ENCODE data around the gene RPTOR. TPM values are rescaled to one million over a fixed set of nuclear protein-coding genes. Genes with fewer than 3 reads are reported as not detected.
A peak's percentile ranks its signal among the peaks of the same experiment; 100 is the strongest.

The RPTOR gene
- total RNA-seq, 1 donor = 30.0 TPM

DNA sequence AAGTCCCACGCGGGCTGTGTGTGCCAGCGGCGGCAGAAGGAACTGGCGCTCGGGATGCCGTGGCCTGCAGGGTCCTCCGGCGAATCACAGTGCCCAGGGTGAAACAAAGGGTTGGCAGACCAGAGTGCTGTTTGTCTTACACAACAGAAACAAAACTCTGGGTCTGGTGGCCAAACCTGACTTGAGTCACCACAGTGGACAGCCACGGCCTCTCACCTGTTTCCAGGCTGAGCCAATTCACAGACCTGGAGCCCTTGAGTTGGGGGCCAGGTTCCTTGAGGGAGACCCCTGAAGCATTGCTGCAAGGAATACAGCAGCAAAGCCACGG, 444.9 kb downstream of the RPTOR start:
- H3K4me3 ChIP-seq (ENCODE audit: low read depth, low read length) = no peak overlapping the region
- TF ChIP-seq, protein P1, sequence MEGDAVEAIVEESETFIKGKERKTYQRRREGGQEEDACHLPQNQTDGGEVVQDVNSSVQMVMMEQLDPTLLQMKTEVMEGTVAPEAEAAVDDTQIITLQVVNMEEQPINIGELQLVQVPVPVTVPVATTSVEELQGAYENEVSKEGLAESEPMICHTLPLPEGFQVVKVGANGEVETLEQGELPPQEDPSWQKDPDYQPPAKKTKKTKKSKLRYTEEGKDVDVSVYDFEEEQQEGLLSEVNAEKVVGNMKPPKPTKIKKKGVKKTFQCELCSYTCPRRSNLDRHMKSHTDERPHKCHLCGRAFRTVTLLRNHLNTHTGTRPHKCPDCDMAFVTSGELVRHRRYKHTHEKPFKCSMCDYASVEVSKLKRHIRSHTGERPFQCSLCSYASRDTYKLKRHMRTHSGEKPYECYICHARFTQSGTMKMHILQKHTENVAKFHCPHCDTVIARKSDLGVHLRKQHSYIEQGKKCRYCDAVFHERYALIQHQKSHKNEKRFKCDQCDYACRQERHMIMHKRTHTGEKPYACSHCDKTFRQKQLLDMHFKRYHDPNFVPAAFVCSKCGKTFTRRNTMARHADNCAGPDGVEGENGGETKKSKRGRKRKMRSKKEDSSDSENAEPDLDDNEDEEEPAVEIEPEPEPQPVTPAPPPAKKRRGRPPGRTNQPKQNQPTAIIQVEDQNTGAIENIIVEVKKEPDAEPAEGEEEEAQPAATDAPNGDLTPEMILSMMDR (IDR thresholded peaks at IDR 0.05; ENCODE audit: insufficient read depth, low read length) = no peak
- DNase-seq (ENCODE audit: low read depth) = no peak

DNA sequence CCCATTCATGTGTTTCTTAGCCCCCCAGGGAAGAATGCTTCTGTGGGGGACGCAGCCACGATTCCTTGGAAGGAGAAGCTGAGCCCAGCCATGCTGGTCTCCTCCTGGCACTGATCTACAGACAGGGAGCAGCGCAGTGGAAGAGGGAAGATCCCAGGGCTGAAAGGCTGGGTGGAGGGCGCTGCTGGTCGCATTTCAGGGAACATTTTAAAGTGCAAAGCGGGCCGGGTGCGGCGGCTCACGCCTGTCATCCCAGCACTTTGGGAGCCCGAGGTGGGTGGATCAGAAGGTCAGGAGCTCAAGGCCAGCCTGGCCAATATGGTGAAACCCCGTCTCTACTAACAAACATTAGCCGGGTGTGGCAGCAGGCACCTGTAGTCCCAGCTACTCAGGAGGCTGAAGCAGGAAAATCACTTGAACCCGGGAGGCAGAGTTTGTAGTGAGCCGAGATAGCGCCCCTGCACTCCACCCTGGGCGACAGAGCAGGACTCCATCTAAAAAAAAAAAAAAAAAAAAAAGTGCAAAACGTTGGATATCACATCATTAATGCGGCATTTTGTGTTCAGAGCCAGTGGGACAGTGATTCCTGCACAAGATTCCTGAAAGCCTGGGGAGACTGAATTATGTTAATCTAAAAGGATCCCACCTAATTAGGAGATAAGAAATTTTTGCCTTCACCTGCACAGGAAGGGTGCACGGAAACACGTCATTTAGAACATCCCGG, 446.4 kb downstream of the RPTOR start:
- DNase-seq (ENCODE audit: low read depth) = no peak
- H3K4me3 ChIP-seq (ENCODE audit: low read depth, low read length) = peak overlapping the region; percentile 76
- TF ChIP-seq, protein P1 (IDR thresholded peaks at IDR 0.05; ENCODE audit: insufficient read depth, low read length) = no peak

DNA sequence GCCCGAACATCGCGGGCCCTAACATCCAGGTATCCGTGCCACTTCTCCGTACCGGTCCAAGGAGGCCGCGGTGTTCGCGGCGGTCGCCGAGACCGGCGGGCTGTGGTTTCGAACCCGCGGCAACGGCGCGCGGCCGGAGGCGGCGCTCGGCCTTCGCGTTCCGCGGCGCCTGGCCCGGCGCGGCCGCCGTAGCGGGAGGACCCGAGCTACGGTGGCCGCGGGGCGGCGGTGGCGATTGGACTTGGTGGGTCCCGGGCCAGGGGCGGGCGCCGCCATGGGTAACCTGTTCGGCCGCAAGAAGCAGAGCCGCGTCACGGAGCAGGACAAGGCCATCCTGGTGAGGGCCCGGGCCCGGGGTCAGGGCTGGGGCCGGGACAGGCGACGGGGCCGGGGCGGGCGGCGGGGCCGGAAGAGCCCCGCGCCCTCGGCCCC, 447.0 kb downstream of the RPTOR start, which contains the start of gene CHMP6:
Gene CHMP6 (plus strand): TSS at position 197 of the 432 bp plus-strand sequence. CDS start 78 bp downstream, at position 275.
- TF ChIP-seq, protein P1 (IDR thresholded peaks at IDR 0.05; ENCODE audit: insufficient read depth, low read length) = peak; percentile 25
- peak; percentile 67 for DNase-seq (ENCODE audit: low read depth)
- H3K4me3 ChIP-seq (ENCODE audit: low read depth, low read length) = peak within 1 kb of the TSS; percentile 76

DNA sequence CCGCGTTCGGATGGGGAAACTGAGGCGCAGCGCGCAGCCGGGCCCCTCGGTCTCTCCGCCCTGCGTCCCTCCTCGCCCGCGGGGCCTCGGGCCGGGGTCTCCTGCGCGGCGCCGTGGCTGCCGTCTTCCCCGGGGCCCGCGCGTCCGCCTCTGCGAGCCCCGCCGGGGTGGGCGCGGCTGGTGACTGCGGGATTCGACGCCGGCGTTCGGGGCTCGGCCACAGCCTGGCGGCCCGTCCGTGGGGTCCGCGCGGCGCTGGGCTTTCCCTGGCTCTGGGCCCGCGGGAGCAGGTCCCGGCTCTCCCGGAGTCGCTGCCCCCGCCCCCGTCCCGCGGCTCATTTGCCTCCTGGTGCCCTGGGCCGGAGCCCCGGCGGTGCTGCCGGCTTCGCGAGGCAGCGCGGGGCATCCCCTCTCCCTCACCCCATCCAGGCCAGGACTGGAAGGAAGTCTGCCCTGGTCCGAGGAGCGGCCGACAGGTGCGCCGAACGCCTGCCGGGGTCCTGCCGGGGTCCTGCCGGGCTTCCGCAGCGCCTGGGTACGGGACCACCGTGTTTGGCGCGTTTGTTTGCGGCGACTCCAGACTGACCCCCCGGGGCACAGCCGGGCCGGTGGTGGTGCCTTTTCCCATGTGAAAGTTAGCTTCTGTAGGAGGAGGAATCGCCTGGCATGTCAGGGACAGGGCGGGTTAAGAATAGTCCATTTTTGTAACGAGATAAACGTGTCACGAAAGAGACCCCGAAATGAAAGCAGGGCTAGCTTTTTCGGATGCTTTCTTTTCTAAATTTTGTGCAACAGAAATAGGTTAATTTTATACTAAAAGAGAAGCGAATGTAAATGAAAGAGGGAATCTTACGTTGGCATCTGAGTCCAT, 447.7 kb downstream of the RPTOR start:
- TF ChIP-seq, protein P1 (IDR thresholded peaks at IDR 0.05; ENCODE audit: insufficient read depth, low read length) = no peak
- peak overlapping the region; percentile 76 for H3K4me3 ChIP-seq (ENCODE audit: low read depth, low read length)
- no peak for DNase-seq (ENCODE audit: low read depth)

DNA sequence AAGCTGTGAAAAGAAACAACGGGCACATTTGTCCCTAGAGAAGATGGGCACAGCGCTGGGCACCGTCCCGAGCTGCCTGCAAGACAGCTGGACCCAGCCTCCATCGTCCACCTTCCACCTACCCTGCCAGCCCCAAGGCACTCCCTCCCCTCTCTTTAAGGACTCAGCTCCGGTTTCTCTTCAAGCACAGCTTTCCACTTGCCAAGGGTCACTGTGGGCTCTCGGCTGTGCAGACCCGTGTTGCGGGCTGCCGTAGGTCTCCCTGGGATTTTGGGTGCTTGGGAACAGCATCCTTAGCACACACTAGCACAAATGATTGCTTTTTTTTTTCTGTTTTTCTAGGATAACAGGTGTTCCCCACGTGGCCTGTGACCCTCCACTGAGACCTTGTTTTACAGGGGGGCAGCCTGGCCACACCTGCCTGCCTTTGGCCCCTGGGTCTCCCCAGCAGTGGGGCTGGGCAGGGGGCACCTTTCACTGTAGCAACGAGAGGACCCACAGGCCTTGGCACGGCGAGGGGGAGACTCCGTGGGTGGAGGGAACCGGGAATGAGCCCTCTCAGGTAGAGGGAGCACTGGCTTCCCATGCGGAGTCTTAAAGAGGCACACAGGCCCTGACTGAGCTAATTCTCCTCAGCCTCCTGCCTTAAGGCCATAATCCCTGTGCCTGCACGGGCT, 448.4 kb downstream of the RPTOR start:
- TF ChIP-seq, protein P1 (IDR thresholded peaks at IDR 0.05; ENCODE audit: insufficient read depth, low read length) = no peak
- H3K4me3 ChIP-seq (ENCODE audit: low read depth, low read length) = peak overlapping the region; percentile 76
- DNase-seq (ENCODE audit: low read depth) = no peak

DNA sequence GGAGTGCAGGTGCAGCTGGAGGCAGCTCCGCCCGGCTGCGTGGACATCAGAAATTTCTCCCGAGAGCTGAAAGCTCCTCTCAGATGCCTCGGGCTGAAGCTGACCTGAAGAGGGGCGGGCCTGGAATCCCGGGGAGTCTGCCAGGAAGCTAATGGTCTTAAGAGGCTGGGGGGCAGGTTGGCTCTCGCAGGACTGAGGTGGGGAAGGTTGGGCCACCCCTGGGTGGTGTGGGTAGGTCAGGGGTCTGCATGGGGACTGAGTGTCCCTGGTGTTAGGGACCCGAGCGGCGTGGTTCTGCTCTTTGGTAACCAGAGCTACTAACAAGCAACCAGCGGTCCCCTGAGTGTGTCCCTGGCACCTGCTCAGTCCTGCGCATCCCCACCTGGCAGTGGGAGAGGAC, 450.5 kb downstream of the RPTOR start:
- no peak overlapping the region for H3K4me3 ChIP-seq (ENCODE audit: low read depth, low read length)
- TF ChIP-seq, protein P1 (IDR thresholded peaks at IDR 0.05; ENCODE audit: insufficient read depth, low read length) = no peak
- no peak for DNase-seq (ENCODE audit: low read depth)

Measured in fibroblast of the aortic adventitia (primary cell).